ENCODE results near the gene CELF2. TPM values are rescaled to one million over a fixed set of nuclear protein-coding genes. Genes with fewer than 3 reads are reported as not detected.

CELF2 gene
- total RNA-seq, 1 donor from 2014 or later: 36.9 TPM

DNA sequence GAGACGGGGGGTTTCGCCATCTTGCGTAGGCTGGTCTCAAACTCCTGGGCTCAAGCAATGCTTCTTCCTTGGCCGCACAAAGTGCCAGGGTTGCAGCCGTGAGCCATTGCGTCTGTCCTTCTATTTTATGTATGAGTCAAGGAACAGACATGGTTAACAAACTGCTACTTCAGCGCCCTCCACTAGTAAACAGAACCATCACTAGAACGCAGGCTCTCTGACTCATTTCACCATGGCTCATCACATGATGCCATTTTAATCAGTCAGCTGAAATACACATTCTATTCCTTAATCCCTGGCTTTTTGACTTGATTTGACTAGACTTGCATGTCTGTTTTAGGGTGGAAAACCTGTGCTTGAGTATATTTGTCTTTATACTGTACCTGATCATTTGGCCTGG, 41.3 kb downstream of the CELF2 start:
- DNase-seq (ENCODE audit: low spot score): no peak

DNA sequence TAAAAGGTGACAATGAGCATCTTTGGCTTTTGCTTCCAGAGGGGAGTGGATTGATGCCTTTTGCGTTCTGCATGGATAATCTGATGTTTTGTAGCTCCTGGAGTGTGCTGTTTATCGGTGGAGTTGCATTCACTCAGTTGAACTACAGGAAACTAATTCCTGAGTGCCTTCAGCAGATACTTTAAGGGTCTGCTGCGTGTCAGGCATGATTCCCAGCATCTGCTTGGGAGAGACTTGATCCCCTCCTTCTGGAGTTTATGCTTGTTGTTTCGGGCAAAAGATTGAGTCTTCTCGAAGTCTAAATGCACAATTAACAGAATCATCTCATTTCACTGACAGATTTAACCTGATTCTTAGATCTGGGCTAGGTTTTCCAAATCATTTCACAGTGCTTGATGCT, 46.2 kb downstream of the CELF2 start:
- no peak for DNase-seq (ENCODE audit: low spot score)

DNA sequence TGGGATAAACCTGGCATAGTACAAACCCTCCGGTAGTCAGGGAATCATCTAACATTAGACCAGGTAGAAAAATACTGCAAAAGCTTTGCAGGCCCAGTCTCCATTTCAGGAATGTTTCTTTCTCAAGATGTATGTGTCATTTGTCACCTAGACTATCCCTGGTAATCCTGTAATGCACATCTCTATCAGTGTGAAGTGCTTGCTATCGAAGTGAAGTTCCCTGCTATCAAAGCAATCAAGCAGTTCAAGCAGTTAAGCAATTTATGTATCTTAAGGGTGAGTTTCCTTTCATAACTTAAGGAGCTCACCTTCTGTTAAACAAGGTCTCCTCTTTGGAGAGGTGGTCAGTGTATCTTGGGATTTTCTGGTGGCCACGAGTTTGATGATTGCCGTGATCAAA, 47.2 kb downstream of the CELF2 start:
- no peak for DNase-seq (ENCODE audit: low spot score)

DNA sequence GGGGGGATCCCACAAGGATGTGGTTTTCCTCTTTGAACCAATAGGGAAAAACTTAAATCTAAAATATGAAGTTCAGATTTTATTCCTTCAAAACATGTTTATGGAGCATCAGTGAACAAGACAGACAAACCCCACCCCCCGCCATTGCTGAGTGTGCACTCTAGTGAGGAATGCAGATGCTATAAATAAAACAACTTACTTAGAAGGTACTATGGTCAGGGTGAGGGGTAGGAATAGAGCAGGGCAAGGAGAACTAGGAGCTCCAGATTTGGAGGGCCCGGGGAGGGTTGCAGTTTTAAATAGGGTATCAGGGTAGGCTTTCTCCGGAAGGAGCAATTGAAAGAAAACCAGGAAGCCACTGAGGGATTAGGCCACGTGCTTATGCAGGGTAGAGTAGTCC, 47.9 kb downstream of the CELF2 start:
- no peak for DNase-seq (ENCODE audit: low spot score)

DNA sequence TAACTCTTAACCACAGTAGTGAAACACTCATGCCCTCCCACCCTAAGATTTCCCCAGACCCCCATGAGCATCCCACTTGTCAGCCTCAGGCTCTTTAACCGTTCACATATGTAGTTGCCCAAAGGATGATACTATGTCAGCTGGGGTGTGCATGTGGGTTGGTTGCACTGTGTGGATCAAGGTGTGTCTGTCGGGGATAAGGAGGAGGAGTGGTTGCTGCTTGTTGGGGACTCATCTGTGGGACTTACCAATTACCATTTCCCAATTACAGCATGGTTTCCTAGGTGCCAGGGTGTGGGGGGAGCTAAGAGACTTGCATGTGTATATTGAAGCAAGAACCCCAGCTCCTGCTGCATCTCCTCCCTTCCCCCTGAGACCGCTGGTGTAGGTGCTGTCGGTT, 48.8 kb downstream of the CELF2 start:
- DNase-seq (ENCODE audit: low spot score): no peak

DNA sequence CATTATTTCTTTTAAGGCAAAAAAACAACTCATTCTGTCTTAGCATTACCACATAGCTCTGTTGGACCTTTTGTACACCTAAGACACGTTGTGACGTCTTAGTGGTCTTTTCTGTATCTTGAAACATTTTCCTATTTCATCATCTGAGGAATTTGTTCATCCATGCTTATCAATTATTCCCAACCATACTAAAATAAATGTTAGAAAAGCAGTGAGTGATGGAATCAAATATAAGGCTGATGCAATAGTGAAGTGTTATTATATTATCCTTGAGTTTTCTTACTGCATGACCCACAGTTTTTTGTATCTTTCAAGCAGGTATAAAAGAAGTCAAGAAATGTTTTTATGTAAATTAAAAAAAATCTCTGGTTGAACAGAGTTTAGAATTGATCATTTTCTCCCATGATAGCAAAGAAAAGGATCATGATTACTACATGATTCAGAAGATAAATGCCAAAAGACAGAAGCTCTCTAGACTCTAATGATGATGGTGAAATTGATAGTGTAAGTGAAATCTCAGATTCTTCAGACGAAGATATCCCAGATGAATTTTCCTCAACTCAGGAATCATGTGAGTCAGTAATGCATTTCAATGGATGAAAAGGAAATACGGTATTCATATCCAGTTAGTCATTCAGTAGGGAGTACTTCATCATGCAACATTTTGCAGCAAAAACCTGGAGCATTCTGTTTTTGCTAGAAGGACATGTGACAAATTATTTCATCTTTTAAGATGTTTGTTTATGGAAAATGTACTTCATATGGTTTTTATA, 51.4 kb downstream of the CELF2 start:
- no peak for DNase-seq (ENCODE audit: low spot score)

DNA sequence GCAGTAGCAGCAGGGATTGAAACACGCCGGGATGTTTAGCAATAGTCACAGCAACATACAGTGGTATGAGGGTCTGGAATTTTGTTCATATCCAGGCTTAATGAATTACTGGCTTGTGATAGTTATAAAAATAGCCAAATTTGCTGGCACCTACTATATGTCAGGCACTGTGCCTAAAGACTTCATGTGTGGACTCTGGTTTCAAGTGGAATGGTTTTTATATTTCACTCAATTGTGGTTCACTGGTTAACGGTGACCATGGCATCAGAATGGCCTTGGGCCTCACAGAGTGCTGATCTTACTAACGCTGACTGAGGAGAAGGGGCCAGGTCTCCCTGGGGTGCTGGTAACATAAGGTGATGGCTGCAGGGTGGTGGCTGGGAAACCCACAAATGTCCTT, 55.7 kb downstream of the CELF2 start:
- DNase-seq (ENCODE audit: low spot score): no peak

DNA sequence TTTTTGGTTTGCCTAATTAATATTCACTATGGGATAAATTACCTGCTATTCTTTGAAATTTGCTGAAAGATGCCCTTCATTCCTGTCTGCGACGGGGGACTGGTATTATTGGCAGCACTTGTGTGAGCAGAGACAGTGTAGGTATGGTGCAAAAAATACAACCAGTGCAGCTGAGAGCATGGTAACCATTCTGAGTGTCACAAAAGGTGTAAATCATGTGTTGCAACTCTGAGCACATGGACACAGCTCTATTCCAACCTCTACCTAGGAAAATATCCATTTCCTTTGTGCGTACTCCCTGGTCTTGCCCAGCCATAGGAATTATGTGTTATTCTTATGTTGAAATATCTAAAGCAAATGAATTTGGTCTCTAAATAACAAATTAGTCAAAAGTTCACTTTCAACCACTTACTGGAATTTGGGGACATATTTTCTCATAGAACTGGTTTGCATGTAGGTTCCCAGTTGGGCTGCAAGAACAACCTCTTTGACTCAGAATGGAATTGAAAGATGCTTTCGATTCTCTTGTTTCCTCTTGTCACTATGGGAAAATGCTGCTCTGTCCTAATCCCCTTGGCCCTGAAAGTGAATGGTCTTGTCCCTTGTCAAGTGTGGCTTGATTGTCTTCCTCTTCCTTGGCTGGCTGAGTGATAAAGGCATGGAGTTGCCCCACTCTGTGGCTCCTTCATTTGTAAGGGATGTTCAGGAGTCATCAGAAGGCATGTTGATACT, 57.0 kb downstream of the CELF2 start:
- DNase-seq (ENCODE audit: low spot score): no peak

DNA sequence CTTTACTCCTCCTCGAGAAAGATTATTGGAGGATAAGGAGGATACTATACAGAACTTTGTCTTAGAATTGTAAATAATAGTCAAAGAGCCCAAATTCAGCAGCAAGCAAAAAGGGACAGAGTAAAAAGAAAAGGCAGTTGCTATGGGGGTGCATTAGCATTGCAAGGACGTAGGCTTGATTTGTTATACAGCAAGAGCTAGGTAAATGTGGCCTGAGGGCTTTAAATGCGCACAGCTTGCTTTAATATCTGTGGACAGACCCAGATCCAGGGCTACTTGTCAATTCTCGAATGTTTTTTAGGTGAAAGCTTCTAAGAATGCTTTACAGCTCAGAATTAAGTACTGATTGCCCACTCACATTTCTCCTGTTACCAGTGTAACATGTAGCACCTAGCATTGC, 58.5 kb downstream of the CELF2 start:
- no peak for DNase-seq (ENCODE audit: low spot score)

DNA sequence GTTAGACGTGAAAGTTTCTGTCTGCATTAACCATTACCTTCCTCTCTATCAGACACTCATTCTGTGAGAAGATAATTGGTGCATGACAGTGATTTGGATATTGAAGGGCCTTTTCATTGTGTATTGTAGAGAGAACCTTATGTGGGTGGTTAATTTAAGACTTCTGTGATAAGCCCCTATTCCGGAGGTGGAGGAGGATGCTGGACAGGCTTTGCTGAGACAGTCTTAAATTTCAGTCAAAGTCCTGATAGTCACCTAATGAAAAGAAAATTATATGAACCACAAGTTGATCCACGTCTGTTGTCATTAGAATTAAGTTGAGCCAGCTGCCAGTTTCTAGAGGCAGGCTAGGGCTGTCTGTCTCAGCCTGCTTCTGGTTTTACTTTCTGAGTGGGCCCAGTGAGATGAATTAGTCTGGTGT, 62.9 kb downstream of the CELF2 start:
- no peak for DNase-seq (ENCODE audit: low spot score)

DNA sequence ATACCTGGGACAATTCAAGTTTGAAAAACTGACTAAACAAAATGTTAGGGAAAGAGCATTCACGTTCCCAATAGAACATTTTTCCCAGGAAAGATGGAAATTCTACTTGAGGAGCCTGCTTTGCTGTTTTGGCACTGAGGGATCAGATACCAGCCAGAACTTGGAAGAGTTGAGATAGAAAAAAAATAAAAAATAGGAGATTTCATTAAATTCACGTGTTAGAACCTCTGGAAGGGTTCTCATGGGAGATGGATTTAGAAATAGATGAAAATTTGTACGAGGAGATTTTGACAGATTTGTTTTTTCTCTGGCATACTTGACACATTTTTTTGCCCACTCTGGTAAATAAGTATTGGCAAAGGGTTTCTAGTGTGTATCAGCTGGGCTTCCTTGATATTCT, 63.7 kb downstream of the CELF2 start:
- no peak for DNase-seq (ENCODE audit: low spot score)

DNA sequence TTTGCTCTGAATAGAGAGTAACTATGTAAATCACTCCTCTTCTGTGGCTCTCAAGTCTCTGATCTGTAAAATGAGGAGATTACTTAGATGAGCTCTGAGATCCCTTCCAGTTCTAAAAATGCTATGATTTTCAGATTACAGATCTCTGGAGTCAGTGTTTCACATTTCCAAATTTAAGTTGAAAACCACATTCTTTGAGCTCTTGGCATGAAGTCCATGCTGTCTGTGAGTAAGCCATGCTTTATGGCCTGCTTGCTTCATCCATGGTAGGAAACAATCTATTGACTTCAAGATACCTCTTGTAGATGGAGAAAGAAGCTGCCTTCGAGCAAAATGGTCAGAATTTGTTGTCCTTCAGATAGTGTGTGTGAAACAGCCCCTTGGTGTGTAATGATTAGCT, 64.9 kb downstream of the CELF2 start:
- DNase-seq (ENCODE audit: low spot score): no peak

DNA sequence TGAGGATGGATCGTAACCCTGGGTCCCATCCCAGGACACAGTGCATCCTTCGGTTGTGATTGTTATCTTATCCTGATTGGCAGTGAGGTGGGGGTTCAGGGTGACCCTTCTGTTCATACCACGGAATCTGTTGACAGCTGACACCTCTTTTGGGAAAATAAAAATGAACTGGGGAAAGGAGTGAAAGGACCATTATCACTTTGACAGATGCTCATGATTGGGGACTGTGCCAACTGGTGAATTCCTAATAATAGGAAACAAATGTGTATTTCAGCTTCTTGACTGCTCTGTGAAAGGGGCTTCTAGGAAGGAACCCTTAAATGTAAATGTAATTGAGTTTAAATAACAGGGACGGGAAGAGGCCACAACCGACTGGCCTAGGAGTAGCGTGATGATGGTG, 65.4 kb downstream of the CELF2 start:
- no peak for DNase-seq (ENCODE audit: low spot score)

DNA sequence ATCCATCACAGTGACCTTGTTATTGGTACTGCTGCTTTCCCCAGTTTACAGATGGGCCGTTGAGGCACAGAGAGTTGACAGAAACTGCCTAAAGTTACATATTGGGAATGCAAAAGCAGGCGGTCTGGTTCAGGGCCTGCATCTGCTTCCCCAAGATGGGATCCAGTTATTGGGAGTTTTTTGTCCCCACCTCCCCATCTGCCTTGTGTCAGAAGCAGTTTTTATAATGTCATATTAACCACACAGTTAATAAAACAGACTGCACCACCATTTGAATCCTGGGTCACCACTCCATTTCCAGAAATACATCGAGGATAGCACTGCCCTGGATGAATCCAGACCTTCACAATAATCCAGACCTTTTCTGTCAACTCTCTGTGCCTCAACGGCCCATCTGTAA, 67.9 kb downstream of the CELF2 start:
- DNase-seq (ENCODE audit: low spot score): no peak

DNA sequence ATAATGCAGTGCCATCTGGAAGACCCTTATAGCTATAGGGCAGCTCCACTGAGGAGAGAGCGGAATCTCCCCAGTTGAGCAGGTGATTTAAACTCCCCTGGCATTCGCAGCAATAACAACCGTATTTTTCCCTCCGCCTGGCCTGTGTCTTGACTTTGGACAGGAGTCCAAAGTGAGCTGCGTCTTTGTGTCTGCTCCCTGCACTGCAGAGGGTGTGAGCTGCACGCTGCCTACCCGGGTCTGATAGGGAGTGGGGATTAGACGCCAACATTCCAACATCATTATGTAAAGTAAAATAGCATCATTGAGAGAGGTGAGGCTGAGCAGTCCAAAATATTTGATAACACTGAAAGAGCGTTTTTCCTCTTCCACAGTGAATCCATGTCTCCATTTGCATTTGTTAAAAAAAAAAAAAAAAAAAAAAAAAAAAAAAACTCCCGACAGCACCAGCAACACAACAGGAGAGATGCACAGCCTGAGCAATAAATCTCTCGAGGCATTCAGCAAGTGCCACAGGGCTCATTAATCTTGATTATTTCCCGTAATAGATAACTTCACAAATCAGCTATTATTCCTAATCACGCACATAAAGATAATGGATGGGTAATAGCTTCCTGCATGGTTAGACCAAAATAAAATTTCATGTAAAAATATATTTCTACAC, 68.6 kb downstream of the CELF2 start:
- DNase-seq (ENCODE audit: low spot score): no peak

DNA sequence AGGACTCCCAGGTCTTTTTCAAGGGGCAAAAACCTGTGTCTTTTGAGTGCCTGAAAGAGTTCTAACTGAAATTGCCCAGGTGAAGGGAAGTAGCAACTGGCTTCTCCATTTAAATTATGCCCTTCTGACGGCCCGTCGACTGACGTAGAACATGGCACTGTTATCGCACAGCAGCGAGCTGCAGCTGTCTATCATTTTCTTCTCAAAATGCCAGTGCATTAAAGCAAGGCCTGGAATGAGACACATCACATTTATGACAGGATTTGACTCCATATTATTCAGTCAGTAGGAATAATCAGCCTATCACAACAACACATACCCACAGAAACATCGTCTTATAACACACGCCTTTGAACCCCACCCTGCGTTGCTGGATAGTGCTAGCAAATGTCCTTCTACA, 69.7 kb downstream of the CELF2 start:
- no peak for DNase-seq (ENCODE audit: low spot score)

DNA sequence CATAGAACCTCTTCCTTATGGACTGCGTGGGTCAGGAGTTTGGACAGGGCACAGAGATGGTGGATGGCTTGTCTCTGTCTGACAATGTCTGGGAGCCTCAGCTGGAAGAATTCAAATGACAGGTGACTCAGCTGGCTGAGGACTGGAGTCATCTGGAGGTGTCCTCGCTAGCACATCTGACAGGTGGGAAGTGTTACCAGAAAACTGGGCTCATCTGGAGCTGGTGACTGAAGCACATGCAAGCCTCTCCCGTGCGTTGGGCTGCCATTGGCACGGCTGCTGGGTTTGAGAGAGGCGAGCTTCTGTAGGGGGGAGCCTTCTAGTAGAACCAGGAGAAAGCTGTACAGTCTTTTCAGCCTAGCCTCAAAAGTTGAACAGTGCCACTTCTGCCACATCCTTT, 71.0 kb downstream of the CELF2 start:
- no peak for DNase-seq (ENCODE audit: low spot score)

DNA sequence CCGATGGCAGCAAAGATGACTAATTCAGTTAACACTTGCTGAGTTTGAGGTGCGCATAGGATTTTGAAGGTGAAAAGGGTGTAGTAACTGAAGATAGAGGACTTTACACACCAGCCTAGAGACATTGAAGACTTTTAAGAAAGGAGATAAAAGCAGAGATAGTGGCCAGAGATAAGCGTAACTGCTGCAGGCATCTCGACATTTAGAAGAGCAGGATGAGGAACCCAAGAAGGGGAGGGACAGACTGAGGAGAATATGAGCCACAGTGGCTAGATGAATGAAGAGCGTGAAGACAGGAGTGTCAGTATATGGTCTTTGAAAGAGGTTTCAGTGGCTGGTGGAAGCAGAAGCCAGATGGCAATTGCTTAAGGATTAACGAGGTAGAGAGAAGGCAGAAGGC, 71.6 kb downstream of the CELF2 start:
- no peak for DNase-seq (ENCODE audit: low spot score)

DNA sequence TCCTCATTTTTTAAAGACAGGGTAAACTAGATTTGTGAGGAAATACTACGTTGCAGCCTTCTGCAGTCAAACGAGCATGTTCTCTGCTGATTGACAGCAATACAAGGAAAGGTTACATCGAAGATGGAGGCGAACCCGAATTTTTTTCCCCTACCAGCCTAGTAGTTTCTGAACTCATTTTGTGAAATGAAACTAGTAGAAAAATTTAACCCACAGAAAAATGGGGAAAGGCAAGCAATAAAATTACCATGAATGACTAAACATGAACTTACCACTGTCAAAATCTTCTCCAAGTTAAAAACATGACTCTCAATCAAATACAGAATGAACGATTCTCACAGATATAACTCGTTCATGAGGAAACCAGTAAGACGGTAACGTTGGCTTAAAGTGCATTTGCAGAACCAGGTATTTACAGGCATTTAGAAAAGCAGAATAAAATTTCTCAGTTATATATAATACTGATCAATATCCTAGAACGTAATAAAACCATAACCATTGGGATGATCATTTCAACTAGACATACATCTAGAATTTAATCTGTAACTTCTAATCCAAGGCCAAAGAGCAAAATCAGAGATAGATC, 73.9 kb downstream of the CELF2 start:
- no peak for DNase-seq (ENCODE audit: low spot score)

DNA sequence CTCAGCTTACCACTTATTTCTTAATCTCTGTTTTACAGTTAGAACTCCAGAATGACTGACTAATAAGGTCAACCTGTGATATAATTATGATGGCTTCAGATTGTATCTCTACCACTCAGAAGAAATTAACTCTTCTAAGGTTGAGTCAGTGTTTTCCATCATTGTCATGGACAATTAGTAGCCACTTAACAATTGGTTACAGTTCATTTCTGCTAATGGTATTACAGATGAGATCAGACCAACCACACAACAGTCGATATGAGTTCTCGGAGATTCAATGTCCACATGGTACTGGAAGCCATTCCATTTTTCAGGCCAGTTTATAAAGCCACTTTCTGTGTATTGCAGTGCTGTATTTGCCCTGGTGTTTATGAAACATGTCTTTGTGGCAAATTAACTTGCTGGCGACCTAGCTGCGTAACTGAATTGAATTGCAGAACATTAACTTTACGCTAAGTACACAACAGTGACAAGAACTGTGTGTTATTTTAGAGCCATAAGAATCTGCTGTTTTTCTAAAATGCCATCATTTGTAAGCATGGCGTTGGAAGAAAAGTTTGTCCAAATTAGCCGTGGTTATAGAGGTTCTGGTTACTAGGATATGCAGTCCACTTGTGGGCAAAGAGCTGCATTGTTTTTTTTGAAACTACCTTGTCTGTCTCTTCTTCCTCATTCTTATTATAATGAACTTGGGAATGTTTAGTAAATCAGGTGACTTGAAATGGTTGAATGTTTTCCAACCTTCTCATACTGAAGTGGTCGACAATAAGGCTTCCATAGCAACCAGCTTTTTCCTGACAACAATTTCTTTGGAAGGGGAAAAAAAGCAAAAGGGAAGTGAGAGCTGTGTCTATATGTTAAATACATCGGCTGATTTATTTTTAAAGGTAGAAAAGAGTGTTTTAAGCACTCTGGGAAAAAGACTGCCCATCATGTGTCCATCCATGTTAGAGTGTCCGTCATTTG, 76.4 kb downstream of the CELF2 start:
- DNase-seq (ENCODE audit: low spot score): no peak

DNA sequence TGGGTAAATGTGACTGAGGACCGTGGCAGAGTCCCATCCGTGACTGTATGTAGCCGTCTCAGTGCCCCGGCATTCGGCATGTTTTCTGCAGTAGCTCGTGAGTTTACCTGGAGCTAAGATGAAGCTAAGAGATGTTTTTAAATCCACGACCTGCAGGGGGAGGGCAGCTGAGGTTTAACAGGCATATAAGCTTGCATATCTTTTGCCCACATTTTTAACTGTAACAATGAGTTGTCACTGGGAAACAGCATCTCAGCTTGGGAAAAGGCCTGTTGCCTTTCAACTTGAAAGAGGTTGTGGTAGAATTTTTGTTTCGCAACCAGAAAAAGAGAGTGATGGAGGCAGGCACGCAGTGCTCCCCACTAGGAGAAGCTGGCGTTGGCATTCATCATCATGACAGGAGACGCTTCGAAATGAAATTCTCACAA, 77.7 kb downstream of the CELF2 start:
- no peak for DNase-seq (ENCODE audit: low spot score)
